ENCODE data around the gene RGMB. TPM values are rescaled to one million over a fixed set of nuclear protein-coding genes. Genes with fewer than 3 reads are reported as not detected.

The RGMB gene
- total RNA-seq, 1 experiment from 2014 or later = 16.4 TPM

DNA sequence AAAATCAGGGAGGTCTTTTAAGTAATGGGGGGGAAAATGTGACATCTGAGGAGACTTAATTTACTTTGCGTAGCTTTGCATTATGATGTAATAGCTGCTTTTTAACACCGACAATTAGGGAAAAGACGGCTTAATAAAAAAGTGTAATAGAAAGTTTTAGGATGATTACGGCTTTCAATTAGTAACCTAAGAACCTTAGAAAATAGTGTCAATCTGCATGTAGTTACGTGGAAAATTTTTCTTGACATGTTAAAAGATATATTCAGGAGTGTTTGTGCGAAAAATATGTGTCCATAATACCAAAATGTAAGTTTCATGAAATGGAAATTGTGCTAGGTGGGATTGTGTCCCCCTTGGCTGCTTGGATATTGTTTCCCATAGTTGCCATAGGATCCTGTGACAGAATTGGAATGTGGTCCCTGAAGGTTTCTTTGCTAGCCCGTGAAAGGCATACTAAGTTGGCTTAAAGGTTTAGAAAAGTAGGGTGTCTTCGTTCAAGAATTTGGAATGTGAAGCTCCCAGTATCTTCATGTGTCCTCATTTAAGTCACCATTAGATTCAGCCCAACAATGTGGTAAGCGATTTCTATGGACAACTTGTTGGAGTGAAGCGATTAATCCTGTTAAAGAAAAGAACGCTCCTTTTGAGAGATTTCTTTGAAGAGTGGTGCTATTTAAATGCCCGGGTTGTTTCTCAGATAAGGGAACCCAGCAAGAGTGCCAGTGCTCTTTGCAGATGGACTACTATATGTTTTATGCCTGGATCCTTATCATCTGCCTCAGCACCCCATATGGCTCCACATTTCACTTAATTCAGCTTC lies 2.0 kb downstream of the RGMB start:
- intact Hi-C loops (cut with micrococcal nuclease; ENCODE audit: unreplicated experiment) = loop anchor here (2.0 to 10.0 kb wide), 3 partner anchors 71 to 1541 kb away; no protein-coding TSS in a partner anchor
- Mint-ChIP-seq H3K27me3 (ENCODE audit: insufficient read depth, unreplicated experiment) (no peaks in the 10 kb centered on the region), H3K27ac (ENCODE audit: unreplicated experiment) (peak overlapping the region; percentile 87), H3K4me3 (ENCODE audit: unreplicated experiment) (peak overlapping the region; percentile 82), H3K36me3 (ENCODE audit: insufficient read depth, unreplicated experiment) (peaks cover 22% of the 10 kb centered on the region), H3K9me3 (ENCODE audit: unreplicated experiment) (no peaks in the 10 kb centered on the region), H3K4me1 (ENCODE audit: low read depth, unreplicated experiment) (peaks cover 9% of the 10 kb centered on the region)
- H3K4me1 ChIP-seq = peaks cover 14% of the 10 kb centered on the region
- BruUV-seq (replicated peaks) = no TSS peak
- ChIA-PET CTCF (no interaction called here), POLR2A (interaction anchor here (0.6 kb wide), 2 partner anchors 23 to 139 kb away, joined by 3 to 4 read pairs; no protein-coding TSS in a partner anchor)
- H3K9me3 ChIP-seq = no peaks in the 10 kb centered on the region
- peaks cover under 1% of the 10 kb centered on the region; the same call in 1 of the 2 replicates for H3K36me3 ChIP-seq (ENCODE audit: control insufficient read depth, insufficient read depth, low read length)
- H3K27me3 ChIP-seq (replicated peaks; ENCODE audit: control insufficient read depth, insufficient read depth, low read length) = no peaks in the 10 kb centered on the region
- peak overlapping the region; percentile 95 for H3K4me3 ChIP-seq (ENCODE audit: low read depth, low read length)
- no peak for DNase-seq
- TF ChIP-seq, protein P1, sequence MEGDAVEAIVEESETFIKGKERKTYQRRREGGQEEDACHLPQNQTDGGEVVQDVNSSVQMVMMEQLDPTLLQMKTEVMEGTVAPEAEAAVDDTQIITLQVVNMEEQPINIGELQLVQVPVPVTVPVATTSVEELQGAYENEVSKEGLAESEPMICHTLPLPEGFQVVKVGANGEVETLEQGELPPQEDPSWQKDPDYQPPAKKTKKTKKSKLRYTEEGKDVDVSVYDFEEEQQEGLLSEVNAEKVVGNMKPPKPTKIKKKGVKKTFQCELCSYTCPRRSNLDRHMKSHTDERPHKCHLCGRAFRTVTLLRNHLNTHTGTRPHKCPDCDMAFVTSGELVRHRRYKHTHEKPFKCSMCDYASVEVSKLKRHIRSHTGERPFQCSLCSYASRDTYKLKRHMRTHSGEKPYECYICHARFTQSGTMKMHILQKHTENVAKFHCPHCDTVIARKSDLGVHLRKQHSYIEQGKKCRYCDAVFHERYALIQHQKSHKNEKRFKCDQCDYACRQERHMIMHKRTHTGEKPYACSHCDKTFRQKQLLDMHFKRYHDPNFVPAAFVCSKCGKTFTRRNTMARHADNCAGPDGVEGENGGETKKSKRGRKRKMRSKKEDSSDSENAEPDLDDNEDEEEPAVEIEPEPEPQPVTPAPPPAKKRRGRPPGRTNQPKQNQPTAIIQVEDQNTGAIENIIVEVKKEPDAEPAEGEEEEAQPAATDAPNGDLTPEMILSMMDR (IDR thresholded peaks at IDR 0.05; ENCODE audit: insufficient read depth in 1 of 2, low read depth in 1 of 2, low read length in 1 of 2, severe bottlenecking in 1 of 2, unreplicated experiment in 1 of 2) = no peak

DNA sequence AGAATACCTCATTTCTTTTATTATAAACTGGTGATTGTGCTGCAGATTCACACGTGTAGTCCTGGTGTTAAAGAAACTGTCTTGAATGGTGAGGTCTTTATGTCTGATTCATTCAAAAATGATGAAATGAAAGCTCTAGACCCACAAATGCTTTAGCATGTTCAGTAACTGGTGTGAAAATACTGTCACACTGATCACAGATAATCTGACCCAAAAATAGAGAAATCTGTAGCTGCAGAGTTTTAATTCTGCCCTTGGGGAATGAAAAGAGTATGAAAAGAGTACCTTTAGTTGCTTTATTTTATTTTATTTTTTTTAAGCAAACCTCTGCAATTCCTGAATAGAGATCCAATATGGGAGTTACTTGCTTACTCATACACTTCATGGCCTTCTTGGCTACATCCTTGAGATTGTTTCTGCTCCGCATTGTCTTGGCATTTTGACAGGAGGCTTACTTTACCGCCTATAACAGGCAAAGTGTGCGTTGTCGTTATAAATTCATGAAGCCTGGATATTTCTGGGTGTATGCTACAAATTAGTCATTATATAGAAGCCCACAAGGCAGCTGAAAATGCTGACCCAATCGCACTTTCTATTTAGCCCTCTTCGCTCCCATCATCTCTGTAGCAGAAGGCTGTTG lies 2.7 kb downstream of the RGMB start:
- peaks cover 2% of the 10 kb centered on the region; the same call in 1 of the 2 replicates for H3K36me3 ChIP-seq (ENCODE audit: control insufficient read depth, insufficient read depth, low read length)
- H3K4me3 ChIP-seq (ENCODE audit: low read depth, low read length) = no peak overlapping the region
- Mint-ChIP-seq H3K9me3 (ENCODE audit: unreplicated experiment) (no peaks in the 10 kb centered on the region), H3K27me3 (ENCODE audit: insufficient read depth, unreplicated experiment) (no peaks in the 10 kb centered on the region), H3K4me1 (ENCODE audit: low read depth, unreplicated experiment) (peaks cover 8% of the 10 kb centered on the region), H3K4me3 (ENCODE audit: unreplicated experiment) (peak overlapping the region; percentile 82), H3K27ac (ENCODE audit: unreplicated experiment) (no peak overlapping the region), H3K36me3 (ENCODE audit: insufficient read depth, unreplicated experiment) (peaks cover 15% of the 10 kb centered on the region)
- H3K4me1 ChIP-seq = peaks cover 14% of the 10 kb centered on the region
- TF ChIP-seq, protein P1 (IDR thresholded peaks at IDR 0.05; ENCODE audit: insufficient read depth in 1 of 2, low read depth in 1 of 2, low read length in 1 of 2, severe bottlenecking in 1 of 2, unreplicated experiment in 1 of 2) = no peak
- no peaks in the 10 kb centered on the region for H3K9me3 ChIP-seq
- intact Hi-C loops (cut with micrococcal nuclease; ENCODE audit: unreplicated experiment) = loop anchor here (10.0 kb wide), 2 partner anchors 901 to 1541 kb away; no protein-coding TSS in a partner anchor
- H3K27me3 ChIP-seq (replicated peaks; ENCODE audit: control insufficient read depth, insufficient read depth, low read length) = no peaks in the 10 kb centered on the region
- ChIA-PET POLR2A (no interaction called here), CTCF (interaction anchor here (0.6 kb wide), 1 partner anchor 931 kb away, joined by 4 read pairs; no protein-coding TSS in a partner anchor)
- no peak for DNase-seq
- BruUV-seq (replicated peaks) = no TSS peak

DNA sequence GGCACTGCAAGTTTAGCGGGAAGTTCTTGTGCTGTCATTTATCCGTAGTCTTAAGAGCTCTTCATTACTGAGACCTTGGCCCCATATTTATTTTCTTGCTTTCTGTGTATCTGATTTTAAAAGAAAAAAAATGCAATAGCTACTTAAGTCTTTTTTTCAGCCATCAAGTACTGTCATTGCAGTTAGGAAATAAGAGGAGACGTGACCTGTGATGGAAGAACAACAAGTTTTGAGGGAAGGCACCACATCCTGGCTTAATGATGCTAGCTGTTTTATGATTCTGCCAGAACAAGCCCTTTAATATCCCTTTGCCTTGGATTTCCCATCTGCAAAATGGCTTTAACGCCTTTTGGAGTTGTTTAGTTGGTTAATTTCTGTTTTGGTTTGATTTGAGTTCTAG lies 3.8 kb downstream of the RGMB start:
- TF ChIP-seq, protein P1 (IDR thresholded peaks at IDR 0.05; ENCODE audit: insufficient read depth in 1 of 2, low read depth in 1 of 2, low read length in 1 of 2, severe bottlenecking in 1 of 2, unreplicated experiment in 1 of 2) = no peak
- H3K27me3 ChIP-seq (replicated peaks; ENCODE audit: control insufficient read depth, insufficient read depth, low read length) = no peaks in the 10 kb centered on the region
- intact Hi-C loops (cut with micrococcal nuclease; ENCODE audit: unreplicated experiment) = loop anchor here (10.0 kb wide), 2 partner anchors 902 to 1542 kb away; no protein-coding TSS in a partner anchor
- DNase-seq = no peak
- no peak overlapping the region for H3K4me3 Mint-ChIP-seq (ENCODE audit: unreplicated experiment)
- H3K27ac Mint-ChIP-seq (ENCODE audit: unreplicated experiment) = no peak overlapping the region
- H3K4me1 Mint-ChIP-seq (ENCODE audit: low read depth, unreplicated experiment) = no peaks in the 10 kb centered on the region
- no peaks in the 10 kb centered on the region for H3K27me3 Mint-ChIP-seq (ENCODE audit: insufficient read depth, unreplicated experiment)
- H3K4me3 ChIP-seq (ENCODE audit: low read depth, low read length) = no peak overlapping the region
- H3K9me3 Mint-ChIP-seq (ENCODE audit: unreplicated experiment) = no peaks in the 10 kb centered on the region
- BruUV-seq (replicated peaks) = no TSS peak
- CTCF ChIA-PET = interaction anchor here (1.0 to 1.4 kb wide), 2 partner anchors 9 to 19 kb away, joined by 4 to 6 read pairs; no protein-coding TSS in a partner anchor
- peaks cover 7% of the 10 kb centered on the region for H3K4me1 ChIP-seq
- peaks cover 2% of the 10 kb centered on the region; the same call in 1 of the 2 replicates for H3K36me3 ChIP-seq (ENCODE audit: control insufficient read depth, insufficient read depth, low read length)
- H3K9me3 ChIP-seq = no peaks in the 10 kb centered on the region
- POLR2A ChIA-PET = no interaction called here
- H3K36me3 Mint-ChIP-seq (ENCODE audit: insufficient read depth, unreplicated experiment) = peaks cover 11% of the 10 kb centered on the region

Data from Caco-2 (cell line).